Measurements from ENCODE around the gene ZNF660.
"Not testable (repeated sequence)": the region's sequence is repeated elsewhere in the genome, so short reads cannot be mapped to it uniquely, and the experiment has no call there.

The ZNF660 gene

GRCh38 chr3:44584646-44585501, at the start of gene ZNF660:
Gene ZNF660, plus strand, starts transcription at chr3:44584964. Its CDS starts 9,230 bp downstream, at chr3:44594194.
- DNase-seq (ENCODE audit: low read depth in 1 of 2, low spot score in 1 of 2), result no peak

DNA sequence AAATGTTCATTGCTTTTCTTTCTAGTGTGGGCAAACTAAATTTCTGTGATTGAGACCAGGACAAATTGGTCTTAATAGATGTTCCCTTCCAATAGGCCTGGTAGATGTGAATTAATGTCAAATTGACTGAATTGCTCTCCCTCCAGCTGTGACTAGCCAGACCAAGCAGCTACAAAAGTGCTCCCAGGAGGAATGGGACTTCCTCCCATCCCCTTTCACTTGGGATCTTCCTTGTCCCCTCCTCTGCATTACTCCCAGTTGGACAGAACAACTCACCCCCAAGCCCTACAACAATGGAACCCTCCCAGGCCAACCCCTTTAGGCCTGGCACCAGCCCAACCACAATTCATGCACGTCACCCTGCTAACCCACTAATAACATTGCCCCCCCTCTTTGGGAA, 49.4 kb upstream of the ZNF660 start:
- no peak for DNase-seq (ENCODE audit: low read depth in 1 of 2, low spot score in 1 of 2)

GRCh38 chr3:44544811-44545210, 40.0 kb upstream of the ZNF660 start:
- DNase-seq (ENCODE audit: low read depth in 1 of 2, low spot score in 1 of 2), result not testable (repeated sequence)

- peak; percentile 5 to 37 for DNase-seq (ENCODE audit: low read depth in 1 of 2, low spot score in 1 of 2)
Observed at GRCh38 chr3:44554626-44555592, 29.9 kb upstream of the ZNF660 start, which contains the start of gene ZKSCAN7. Gene ZKSCAN7, plus strand, starts transcription at chr3:44555193. Its CDS starts 1,855 bp downstream, at chr3:44557048.

DNA sequence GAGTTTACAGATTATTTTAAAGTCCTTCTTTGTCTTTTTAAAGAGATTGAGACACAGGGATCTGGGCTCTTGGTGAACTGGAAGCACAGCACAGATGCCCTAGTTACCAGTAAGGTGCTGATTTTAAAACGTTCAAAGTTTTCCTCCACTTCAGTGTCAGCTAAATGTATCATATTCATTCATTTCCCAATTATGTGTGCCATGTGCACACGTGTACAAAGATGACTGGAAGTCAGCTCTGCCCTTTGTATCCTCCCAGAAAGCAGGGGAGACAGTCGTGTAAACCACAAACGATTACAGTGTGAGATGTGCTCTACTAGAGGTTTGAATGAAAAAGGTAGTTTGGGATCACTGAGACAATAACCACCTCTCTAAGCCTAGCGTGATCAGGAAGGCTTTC, 29.0 kb upstream of the ZNF660 start:
- no peak for DNase-seq (ENCODE audit: low read depth in 1 of 2, low spot score in 1 of 2)

DNA sequence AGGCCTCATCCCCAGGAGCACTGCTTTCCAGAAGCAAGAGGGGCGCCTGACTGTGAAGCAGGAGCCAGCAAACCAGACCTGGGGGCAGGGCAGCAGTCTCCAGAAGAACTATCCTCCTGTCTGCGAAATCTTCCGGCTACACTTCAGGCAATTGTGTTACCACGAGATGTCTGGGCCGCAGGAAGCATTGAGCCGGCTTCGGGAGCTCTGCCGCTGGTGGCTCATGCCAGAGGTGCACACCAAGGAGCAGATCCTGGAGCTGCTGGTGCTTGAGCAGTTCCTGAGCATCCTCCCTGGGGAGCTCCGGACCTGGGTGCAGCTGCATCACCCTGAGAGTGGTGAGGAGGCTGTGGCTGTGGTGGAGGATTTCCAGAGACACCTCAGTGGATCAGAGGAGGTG, 27.7 kb upstream of the ZNF660 start:
- no peak for DNase-seq (ENCODE audit: low read depth in 1 of 2, low spot score in 1 of 2)

GRCh38 chr3:44561076-44561475, 23.7 kb upstream of the ZNF660 start:
- DNase-seq (ENCODE audit: low read depth in 1 of 2, low spot score in 1 of 2), result no peak

GRCh38 chr3:44562147-44562546, 22.6 kb upstream of the ZNF660 start:
- DNase-seq (ENCODE audit: low read depth in 1 of 2, low spot score in 1 of 2), result no peak

GRCh38 chr3:44568561-44568960, 16.2 kb upstream of the ZNF660 start:
- no peak for DNase-seq (ENCODE audit: low read depth in 1 of 2, low spot score in 1 of 2)

GRCh38 chr3:44571024-44571423, 13.7 kb upstream of the ZNF660 start:
- DNase-seq (ENCODE audit: low read depth in 1 of 2, low spot score in 1 of 2), result no peak

GRCh38 chr3:44576613-44577012, 8.2 kb upstream of the ZNF660 start:
- no peak for DNase-seq (ENCODE audit: low read depth in 1 of 2, low spot score in 1 of 2)

DNA sequence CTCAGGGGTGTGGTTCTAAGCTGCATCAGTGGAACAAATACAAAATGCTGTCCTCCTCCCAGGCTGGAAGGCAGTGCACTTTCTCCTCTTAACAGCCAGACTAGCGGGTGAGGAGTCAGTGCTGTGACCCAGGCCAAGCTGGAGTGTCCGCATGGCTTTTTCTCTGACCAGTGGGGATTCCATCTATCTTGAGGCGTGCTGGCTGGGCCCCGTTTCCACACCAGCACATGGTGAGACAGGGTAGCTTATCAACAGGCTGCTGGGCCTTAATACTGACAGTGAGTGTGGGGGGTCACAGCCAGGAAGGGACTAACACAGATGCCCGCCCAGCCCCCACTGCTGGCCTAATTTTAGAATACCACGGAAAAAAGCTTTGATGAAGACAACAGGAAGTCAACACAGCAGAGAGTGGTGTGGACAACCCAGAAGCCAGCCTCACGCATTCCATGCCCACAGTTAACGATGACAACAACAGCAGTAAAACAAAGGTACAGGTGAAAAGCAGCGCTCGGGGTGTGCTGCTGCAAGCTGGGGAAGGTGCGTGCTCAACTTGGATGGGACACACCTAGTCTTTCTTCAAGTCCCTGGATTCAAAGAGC, 7.3 kb upstream of the ZNF660 start:
- not testable (repeated sequence) for DNase-seq (ENCODE audit: low read depth in 1 of 2, low spot score in 1 of 2)

GRCh38 chr3:44578316-44578715, 6.4 kb upstream of the ZNF660 start:
- not testable (repeated sequence) for DNase-seq (ENCODE audit: low read depth in 1 of 2, low spot score in 1 of 2)

DNA sequence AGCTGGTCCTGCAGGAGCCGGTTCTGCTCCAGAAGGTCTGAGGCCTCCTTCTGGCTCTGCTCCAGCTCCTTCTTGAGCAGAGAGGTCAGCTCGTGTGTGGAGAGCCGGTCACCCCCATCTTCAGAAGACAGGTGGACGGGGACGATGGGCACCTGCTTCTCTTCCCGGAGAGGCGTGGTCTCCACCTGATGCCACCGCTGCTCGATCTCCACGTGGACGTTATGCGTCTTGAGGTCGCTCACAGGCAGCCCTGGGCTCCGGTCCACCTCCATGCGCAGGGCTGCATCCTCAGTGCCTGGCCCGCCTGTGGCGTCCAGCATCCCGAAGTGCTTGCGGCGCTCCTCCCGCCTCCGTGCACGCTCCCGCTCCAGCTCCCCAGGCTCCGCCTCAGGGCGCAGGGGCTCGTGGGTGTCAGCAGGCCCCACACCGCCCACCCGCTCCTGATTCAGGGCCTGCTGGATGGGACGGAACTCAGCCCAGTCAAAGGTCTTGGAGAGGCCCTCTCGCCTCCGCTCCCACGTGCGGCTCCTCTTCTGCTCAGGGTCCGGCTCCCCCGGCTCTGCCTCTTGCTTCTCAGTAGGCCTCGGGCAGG, 5.7 kb upstream of the ZNF660 start:
- not testable (repeated sequence) for DNase-seq (ENCODE audit: low read depth in 1 of 2, low spot score in 1 of 2)

DNA sequence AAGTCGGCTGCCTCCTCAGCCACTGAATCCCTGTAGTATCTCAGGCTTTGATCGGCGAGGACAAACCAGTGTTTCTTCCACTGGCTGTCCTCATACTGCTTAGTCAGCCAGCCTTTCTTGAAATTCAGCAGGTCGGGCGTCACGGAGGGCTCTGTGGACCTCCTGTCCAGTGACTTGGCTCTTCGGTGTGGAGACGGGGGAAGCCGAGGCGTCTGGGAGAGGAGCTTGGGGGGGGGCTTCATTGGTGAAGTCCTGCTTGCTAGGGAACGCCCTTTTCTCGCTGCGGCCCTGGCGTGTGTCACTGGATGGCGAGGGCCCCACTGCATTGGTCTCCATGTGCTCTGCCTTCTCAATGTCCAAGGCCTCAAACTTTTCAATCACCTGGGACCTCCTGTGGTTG, 5.0 kb upstream of the ZNF660 start:
- DNase-seq (ENCODE audit: low read depth in 1 of 2, low spot score in 1 of 2), result not testable (repeated sequence)

- not testable (repeated sequence) for DNase-seq (ENCODE audit: low read depth in 1 of 2, low spot score in 1 of 2)
Observed at GRCh38 chr3:44580971-44581370, 3.8 kb upstream of the ZNF660 start.

GRCh38 chr3:44596621-44597020, 11.9 kb downstream of the ZNF660 start:
- DNase-seq (ENCODE audit: low read depth in 1 of 2, low spot score in 1 of 2), result no peak

GRCh38 chr3:44601749-44602148, 17.0 kb downstream of the ZNF660 start:
- no peak for DNase-seq (ENCODE audit: low read depth in 1 of 2, low spot score in 1 of 2)

DNA sequence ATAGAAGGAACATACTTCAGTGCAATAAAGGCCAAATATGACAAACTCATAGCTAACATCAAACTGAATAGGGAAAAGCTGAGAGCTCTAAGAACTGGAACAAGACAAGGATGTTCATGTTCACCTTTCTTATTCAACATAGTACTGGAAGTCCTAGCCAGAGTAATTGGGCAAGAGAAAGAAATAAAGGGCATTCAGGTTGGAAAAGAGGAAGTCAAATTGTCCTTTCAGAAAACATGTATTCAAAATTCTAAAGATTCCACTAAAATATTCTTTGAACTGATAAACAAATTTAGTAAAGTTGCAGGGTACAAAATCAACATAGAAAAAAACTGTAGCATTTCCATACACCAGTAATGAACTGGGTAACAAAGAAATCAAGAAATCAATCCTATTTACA, 27.9 kb downstream of the ZNF660 start:
- no peak for DNase-seq (ENCODE audit: low read depth in 1 of 2, low spot score in 1 of 2)

DNA sequence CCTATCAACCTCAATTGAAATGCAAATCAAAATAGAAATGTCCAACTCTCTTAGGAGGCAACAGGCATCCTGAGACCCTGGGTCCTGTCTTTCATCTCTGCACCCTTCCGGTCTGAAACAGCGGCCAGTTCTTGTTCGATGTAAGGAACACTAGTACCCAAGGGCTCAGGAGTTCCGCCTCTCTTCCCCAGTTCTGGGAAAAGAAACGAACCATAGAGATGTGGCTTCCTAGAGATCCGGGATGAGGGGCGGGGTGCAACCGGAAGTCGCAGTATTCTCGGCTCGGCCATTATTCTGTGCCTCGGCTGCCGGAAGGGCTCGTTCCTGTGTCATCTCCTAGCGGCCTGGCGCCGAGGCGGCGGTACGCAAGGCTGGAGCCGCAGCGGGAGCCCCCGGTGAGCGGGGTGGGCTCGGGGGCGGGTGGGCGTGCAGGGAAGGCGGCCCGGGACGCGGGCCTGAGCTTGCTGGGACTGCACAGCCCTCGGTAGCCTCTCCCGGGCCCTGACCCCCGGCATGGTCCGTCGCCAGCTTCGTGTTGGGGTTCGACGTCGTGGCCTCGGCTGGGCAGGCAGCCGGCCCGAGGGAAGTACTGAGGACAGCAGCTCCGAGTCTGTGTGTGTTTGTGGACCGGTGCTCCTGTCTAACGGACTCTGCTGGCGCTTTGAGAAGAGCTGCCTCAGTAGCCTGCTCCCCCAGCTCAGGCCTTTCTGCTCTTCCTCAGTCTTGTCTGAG, 40.2 kb downstream of the ZNF660 start, which contains the start of gene ZNF197:
Gene ZNF197 (plus strand): TSS at position 288 of the 732 bp plus-strand sequence. CDS start 4,119 bp downstream, outside the sequence.
- DNase-seq (ENCODE audit: low read depth in 1 of 2, low spot score in 1 of 2), result peak; percentile 7 to 36
